SK-N-SH (cell line): Measurements from ENCODE around the gene SMARCD1. TPM values are rescaled to one million over a fixed set of nuclear protein-coding genes. Genes with fewer than 3 reads are reported as not detected.
A peak's percentile ranks its signal among the peaks of the same experiment; 100 is the strongest.

Experiments used
- CTCF ChIA-PET: fragments of 300-600, 350-600 bp; formaldehyde crosslinking; extraction: SDS; loops from one replicate; lab custom pipeline; 2021; lab: Yijun Ruan, JAX
- POLR2A ChIA-PET: fragments of 350-600 bp; sonication (Branson Sonifier 250); formaldehyde crosslinking; extraction: SDS; loops from one replicate; lab custom pipeline; 2020; ENCODE audit warnings: antibody characterized with exemption, inconsistent platforms; lab: Yijun Ruan, JAX
- DNase-seq: peaks from one replicate; pipeline ENCODE4 v3.0.0; 2012
- H2AFZ ChIP-seq: fragments of 200-600 bp; sonication (generic); 2 replicates; pipeline ENCODE4 v1.8.1; 2016; ENCODE audit warnings: antibody characterized with exemption, mild to moderate bottlenecking, low read depth
- H3F3A ChIP-seq: fragments of 200-600 bp; sonication (generic); replicated peaks from 2 replicates; pipeline ENCODE3; 2016; ENCODE audit warnings: antibody characterized with exemption, mild to moderate bottlenecking; ENCODE audit not compliant: insufficient read depth
- H3K27ac ChIP-seq, 2 experiments: fragments of 200-500 bp in 1 of 2; fragments of 200-600 bp in 1 of 2; sonication (Bioruptor generic) in 1 of 2; sonication (generic), shearing (Covaris generic) in 1 of 2; 2 replicates each; pipeline versions ENCODE4 v1.5.1 to v1.6.1; 2014 to 2016; ENCODE audit warnings: low read depth in 2 of 2, inconsistent platforms in 1 of 2, low read length in 1 of 2, mild to moderate bottlenecking in 1 of 2, mixed read lengths in 1 of 2
- H3K27me3 ChIP-seq: fragments of 200-600 bp; sonication (generic), shearing (Covaris generic); 2 replicates; pipeline ENCODE4 v1.6.1; 2016; ENCODE audit warnings: mixed run types; ENCODE audit not compliant: insufficient read depth
- H3K36me3 ChIP-seq, 2 experiments: fragments of 200-500 bp in 1 of 2; fragments of 200-600 bp in 1 of 2; sonication (Bioruptor generic) in 1 of 2; sonication (generic) in 1 of 2; replicated peaks in 1 of 2; 2 replicates each; pipeline versions ENCODE3 to v1.5.1; 2014 to 2016; ENCODE audit warnings: low read length in 1 of 2, mild to moderate bottlenecking in 1 of 2; ENCODE audit not compliant: insufficient read depth in 2 of 2, control insufficient read depth in 1 of 2
- H3K4me1 ChIP-seq, 2 experiments: fragments of 200-500 bp in 1 of 2; fragments of 200-600 bp in 1 of 2; sonication (Bioruptor generic) in 1 of 2; sonication (generic), shearing (Covaris generic) in 1 of 2; 2 replicates each; pipeline versions ENCODE4 v1.5.1 to v1.6.1; 2014 to 2016; ENCODE audit warnings: low read depth in 1 of 2, low read length in 1 of 2, mixed run types in 1 of 2; ENCODE audit not compliant: insufficient read depth in 2 of 2, control insufficient read depth in 1 of 2
- H3K4me2 ChIP-seq: fragments of 200-600 bp; sonication (generic), shearing (Covaris generic); 2 replicates; pipeline ENCODE4 v1.6.1; 2017; ENCODE audit warnings: mixed run types
- H3K4me3 ChIP-seq, 2 experiments: fragments of 200-500 bp in 1 of 2; fragments of 200-600 bp in 1 of 2; sonication (Bioruptor generic) in 1 of 2; sonication (generic), shearing (Covaris generic) in 1 of 2; 2 replicates each; pipeline versions ENCODE4 v1.5.1 to v1.8.1; 2014 to 2016; ENCODE audit warnings: low read depth in 2 of 2, inconsistent platforms in 1 of 2, low read length in 1 of 2, mild to moderate bottlenecking in 1 of 2, mixed read lengths in 1 of 2, moderate library complexity in 1 of 2
- H3K79me2 ChIP-seq: fragments of 200-600 bp; sonication (generic); 2 replicates; pipeline ENCODE4 v1.8.1; 2017; ENCODE audit warnings: mild to moderate bottlenecking; ENCODE audit not compliant: insufficient read depth
- H3K9ac ChIP-seq: fragments of 200-600 bp; sonication (generic); 2 replicates; pipeline ENCODE4 v1.6.1; 2017; ENCODE audit warnings: mixed run types
- H3K9me2 ChIP-seq: fragments of 200-600 bp; sonication (generic); 2 replicates; pipeline ENCODE4 v1.6.1; 2017; ENCODE audit warnings: mixed run types
- H3K9me3 ChIP-seq: fragments of 200-600 bp; sonication (generic); 2 replicates; pipeline ENCODE4 v1.6.1; 2017; ENCODE audit warnings: mixed run types, mild to moderate bottlenecking, moderate library complexity
- H4K20me1 ChIP-seq: fragments of 200-600 bp; sonication (generic); 2 replicates; pipeline ENCODE4 v1.6.1; 2017; ENCODE audit warnings: mild to moderate bottlenecking, mixed run types; ENCODE audit not compliant: insufficient read depth
- CHD2 ChIP-seq: fragments of 150-350 bp; IDR thresholded peaks from 2 replicates; pipeline ENCODE4 v1.6.1; 2018; ENCODE audit warnings: low read length; ENCODE audit not compliant: partially characterized antibody
- EZH2phosphoT487 ChIP-seq: fragments of 200-600 bp; sonication (generic); IDR thresholded peaks from 2 replicates; pipeline ENCODE4 v1.6.1; 2017; ENCODE audit warnings: low read depth, mixed run types, mild to moderate bottlenecking, antibody characterized with exemption, moderate library complexity, borderline replicate concordance
- FOSL2 ChIP-seq: IDR thresholded peaks from 2 replicates; pipeline ENCODE4 v1.4.0; 2012; ENCODE audit warnings: low read depth, mild to moderate bottlenecking, moderate library complexity, borderline replicate concordance
- GABPA ChIP-seq: IDR thresholded peaks from 2 replicates; pipeline ENCODE4 v1.4.0; 2012; ENCODE audit warnings: low read depth, mild to moderate bottlenecking
- GATA2 ChIP-seq: sonication (generic); formaldehyde crosslinking; IDR thresholded peaks from 2 replicates; pipeline ENCODE4 v1.5.0; 2020; ENCODE audit warnings: mild to moderate bottlenecking, missing genetic modification reagents
- IRF3 ChIP-seq: fragments of 150-350 bp; IDR thresholded peaks from 2 replicates; pipeline ENCODE4 v1.6.1; 2016; ENCODE audit warnings: mild to moderate bottlenecking, low read depth, low read length
- JUND ChIP-seq: IDR thresholded peaks from 2 replicates; pipeline ENCODE4 v1.4.0; 2012
- MXI1 ChIP-seq: IDR thresholded peaks from 2 replicates; pipeline ENCODE4 v1.6.1; 2012; ENCODE audit warnings: mild to moderate bottlenecking, low read depth, low read length, improper control_type of control experiment
- NFIC ChIP-seq: IDR thresholded peaks from 2 replicates; pipeline ENCODE4 v1.4.0; 2012; ENCODE audit warnings: borderline replicate concordance
- PBX3 ChIP-seq: IDR thresholded peaks from 2 replicates; pipeline ENCODE4; 2012
- POLR2AphosphoS5 ChIP-seq: IDR thresholded peaks from 2 replicates; pipeline ENCODE4 v1.6.1; 2012; ENCODE audit warnings: low read depth, low read length
- REST ChIP-seq: IDR thresholded peaks from 2 replicates; pipeline ENCODE4 v1.6.1; 2012; ENCODE audit warnings: mild to moderate bottlenecking, low read depth, low read length, moderate library complexity
- RFX5 ChIP-seq: IDR thresholded peaks from 2 replicates; pipeline ENCODE4 v1.6.1; 2012; ENCODE audit warnings: mild to moderate bottlenecking, improper control_type of control experiment, low read length
- TEAD4 ChIP-seq: IDR thresholded peaks from 2 replicates; pipeline ENCODE4 v1.4.0; 2012; ENCODE audit warnings: mild to moderate bottlenecking, borderline replicate concordance; ENCODE audit not compliant: insufficient read depth
- USF2 ChIP-seq: fragments of 150-350 bp; IDR thresholded peaks from 2 replicates; pipeline ENCODE4 v1.6.1; 2017; ENCODE audit warnings: antibody characterized with exemption, low read length, low read depth, borderline replicate concordance
- WGBS: methylation state at CpG from one replicate; pipeline ENCODE4 v1.1.6; 2017; ENCODE audit warnings: low lambda C conversion rate; 5-methylcytosine and 5-hydroxymethylcytosine counted together
- polyA plus RNA-seq, 3 experiments: library from polyadenylated mRNA; depleted of rRNA; stranded (reverse); fragments of >200 nt; gene quantifications; 2 replicates each; pipeline ENCODE4 v1.2.3, GENCODE V29; 2012

The SMARCD1 gene
- polyA plus RNA-seq, 1 of the 3 experiments (the other 2 are of a cell fraction): 58.5 TPM

GRCh38 chr12:50086148-50086547 lies 1.0 kb downstream of the SMARCD1 start:
- H3K9me2 ChIP-seq: no peaks in the 10 kb centered on the region
- WGBS: 69% methylated on average over 5 of the region's 5 CpGs
- peak overlapping the region; percentile 88 for H3K4me2 ChIP-seq
- ChIA-PET POLR2A (interaction anchor here (0.6 to 2.7 kb wide), 5 partner anchors 8 to 71 kb away, joined by 3 to 19 read pairs (median 5); partner anchors contain the start of gene COX14), CTCF (interaction anchor here (0.6 to 5.4 kb wide), 6 partner anchors 23 to 228 kb away, joined by 3 to 51 read pairs (median 4); partner anchors contain the start of gene COX14)
- H2AFZ ChIP-seq: no peak overlapping the region
- TF ChIP-seq GABPA (no peak), REST (no peak), TEAD4 (no peak), USF2 (no peak), JUND (no peak), RFX5 (no peak), IRF3 (no peak), NFIC (no peak), GATA2 (CRISPR knock-in tag) (no peak), CHD2 (no peak), FOSL2 (no peak), POLR2AphosphoS5 (no peak), MXI1 (no peak), EZH2phosphoT487 (no peak), PBX3 (no peak)
- H3K36me3 ChIP-seq: peaks cover 25 to 41% of the 10 kb centered on the region in 2 experiments
- H4K20me1 ChIP-seq: peaks cover 22% of the 10 kb centered on the region
- no peaks in the 10 kb centered on the region for H3K9me3 ChIP-seq
- H3K79me2 ChIP-seq: peaks cover 38% of the 10 kb centered on the region
- H3K4me1 ChIP-seq: peaks cover 18 to 22% of the 10 kb centered on the region in 2 experiments
- no peak for DNase-seq
- peak overlapping the region; percentile 89 for H3K9ac ChIP-seq
- H3K4me3 ChIP-seq: peak overlapping the region; percentile 77 to 79
- H3K27ac ChIP-seq: peak overlapping the region; percentile 87 to 91; a peak in 3 of 4 replicates
- no peaks in the 10 kb centered on the region for H3K27me3 ChIP-seq
- peaks cover 43% of the 10 kb centered on the region for H3F3A ChIP-seq
